GM18499 (cell line): Measurements from ENCODE around the gene FIGNL2.
"Not testable (repeated sequence)": the region's sequence is repeated elsewhere in the genome, so short reads cannot be mapped to it uniquely, and the experiment has no call there.

ENCODE experiments used
- ATAC-seq: cut with Tn5 transposase; IDR thresholded peaks from one replicate; pipeline ENCODE4 v1.9.1; 2021; ENCODE audit warnings: moderate number of reproducible peaks; ENCODE audit not compliant: insufficient read depth, unreplicated experiment

Gene FIGNL2

GRCh38 chr12:51848326-51848727, at the start of gene FIGNL2:
Gene FIGNL2, minus strand, starts transcription at chr12:51848718. Its CDS starts 26,305 bp downstream, at chr12:51822413.
- ATAC-seq: no peak

DNA sequence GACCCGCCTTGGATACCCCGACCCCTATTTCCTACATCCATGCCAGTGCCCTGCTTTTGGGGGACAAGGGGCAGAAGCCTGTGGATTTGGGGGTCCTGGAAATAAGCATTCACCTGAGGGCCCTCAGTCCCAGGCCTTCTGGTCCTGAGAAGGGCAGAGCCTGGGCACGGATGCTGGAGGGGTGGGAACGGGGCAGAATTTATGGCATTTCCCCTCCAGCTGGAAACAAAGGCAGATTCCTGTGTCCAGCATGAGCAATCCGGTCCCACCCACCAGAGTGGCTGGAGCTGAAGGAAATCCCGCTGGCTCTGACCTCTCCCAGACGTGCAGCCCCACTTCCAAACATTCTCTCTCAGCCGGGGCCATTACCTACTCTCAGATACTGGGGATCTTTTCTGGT, 48.7 kb upstream of the FIGNL2 start:
- ATAC-seq: no peak

- no peak for ATAC-seq
Observed at GRCh38 chr12:51896236-51896635, 47.7 kb upstream of the FIGNL2 start.

- ATAC-seq: no peak
Observed at GRCh38 chr12:51895378-51896135, 47.0 kb upstream of the FIGNL2 start.

DNA sequence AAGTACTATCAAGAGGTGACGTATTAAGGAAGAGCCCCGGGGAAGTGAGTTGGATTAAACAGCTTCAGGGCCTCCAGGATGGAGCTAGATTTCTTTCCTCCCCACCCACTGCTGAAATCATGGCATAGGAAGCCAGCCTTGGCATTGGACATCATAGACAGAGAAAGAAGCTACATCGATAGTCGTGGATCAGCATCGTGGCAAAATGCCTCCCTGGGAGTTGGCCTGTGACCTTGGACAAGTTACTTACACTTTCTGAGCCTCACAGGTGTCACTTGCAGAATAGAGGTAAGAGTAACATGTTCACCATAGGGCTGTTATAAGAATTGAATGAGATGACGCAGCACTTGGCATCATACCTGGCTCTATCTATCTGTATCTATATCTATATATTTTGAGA, 45.3 kb upstream of the FIGNL2 start:
- ATAC-seq: no peak

GRCh38 chr12:51891843-51892242, 43.3 kb upstream of the FIGNL2 start:
- ATAC-seq: no peak

GRCh38 chr12:51890511-51891171, 42.1 kb upstream of the FIGNL2 start:
- no peak for ATAC-seq

GRCh38 chr12:51890133-51890464, 41.6 kb upstream of the FIGNL2 start:
- no peak for ATAC-seq

DNA sequence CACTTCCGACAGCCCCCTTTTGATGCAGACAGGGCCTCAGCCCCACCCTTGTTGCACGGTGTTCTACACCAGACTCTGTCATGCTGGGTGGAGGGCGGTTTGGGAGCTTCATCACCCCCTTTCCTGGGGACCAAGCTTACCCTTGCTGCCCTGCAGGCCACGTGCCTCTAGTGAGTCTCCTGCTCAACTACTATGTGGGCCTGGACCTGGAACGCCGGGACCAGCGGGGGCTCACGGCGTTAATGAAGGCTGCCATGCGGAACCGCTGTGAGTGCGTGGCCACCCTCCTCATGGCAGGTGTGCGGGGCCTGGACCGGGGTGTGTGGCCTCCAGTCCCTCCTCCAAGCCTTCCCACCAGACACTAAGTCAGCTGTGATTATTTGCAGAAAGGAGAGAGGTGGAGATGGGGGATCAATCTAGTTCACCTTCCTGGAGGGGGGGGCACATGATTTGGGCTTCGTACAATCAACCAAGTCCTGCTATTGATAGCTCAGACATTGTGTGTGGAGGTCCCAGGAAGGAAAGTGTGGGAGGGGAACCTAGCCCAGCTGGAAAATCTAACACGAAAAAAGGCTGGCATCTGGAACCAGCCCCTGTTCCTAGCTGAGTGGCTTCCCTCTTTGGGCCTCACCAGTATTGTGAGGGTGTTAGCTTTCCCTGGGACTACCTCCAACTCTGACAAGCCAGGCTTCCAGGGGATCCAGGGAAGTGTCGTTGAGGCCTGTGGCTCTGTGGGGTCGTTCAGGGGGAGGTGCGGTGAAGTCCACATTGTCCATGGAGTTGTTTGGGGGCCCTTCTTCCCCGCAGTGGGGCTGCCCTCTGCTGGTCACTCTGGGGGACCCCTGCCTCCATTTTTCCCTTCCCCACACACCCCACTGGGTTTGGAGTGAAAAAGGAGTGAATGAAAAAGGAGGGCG, 41.0 kb upstream of the FIGNL2 start:
- ATAC-seq: no peak

GRCh38 chr12:51888316-51889215, 40.0 kb upstream of the FIGNL2 start:
- ATAC-seq: no peak

DNA sequence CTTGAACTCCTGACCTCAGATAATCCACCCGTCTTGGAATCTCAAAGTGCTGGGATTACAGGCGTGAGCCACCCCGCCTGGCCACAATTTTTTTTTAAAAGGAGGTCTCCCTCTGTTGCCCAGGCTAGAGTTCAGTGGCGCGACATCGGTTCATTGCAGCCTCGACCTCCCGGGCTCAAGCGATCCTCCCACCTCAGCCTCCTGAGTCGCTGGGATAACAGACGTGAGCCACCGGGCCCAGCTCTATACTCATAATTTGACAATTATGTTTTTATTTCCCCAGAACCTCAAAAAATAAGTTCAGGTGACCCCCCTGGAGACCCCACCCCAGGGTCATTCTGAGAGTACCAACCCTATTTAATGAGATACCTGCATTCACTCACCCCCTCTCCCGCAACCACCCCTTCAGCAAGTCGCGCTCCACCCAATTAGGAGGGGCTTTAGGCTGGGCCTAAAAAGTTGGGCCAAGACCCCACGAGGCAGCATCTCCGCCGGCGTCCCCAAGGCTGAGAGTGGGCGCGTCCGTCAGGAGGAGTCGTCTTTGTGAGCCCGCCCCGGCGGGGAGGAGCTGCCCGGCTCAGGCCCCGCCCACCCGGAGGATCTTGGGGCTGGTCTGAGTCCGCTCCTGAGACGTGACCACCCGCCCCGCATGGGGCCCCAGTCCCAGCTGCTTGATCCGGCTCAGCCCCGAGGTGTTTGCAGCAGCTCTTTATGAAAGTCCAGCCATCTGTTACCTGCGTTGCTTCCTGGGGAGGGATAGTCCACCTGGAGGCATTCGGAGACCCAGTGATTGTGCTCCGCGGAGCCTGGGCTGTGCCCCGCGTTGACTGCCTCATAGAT, 39.2 kb upstream of the FIGNL2 start, which contains the start of gene ANKRD33:
ANKRD33 (plus strand) TSS at position 628 of the 840 bp plus-strand sequence; CDS start at position 712, 84 bp downstream.
- ATAC-seq: no peak

GRCh38 chr12:51886021-51886710, 37.6 kb upstream of the FIGNL2 start:
- no peak for ATAC-seq

- not testable (repeated sequence) for ATAC-seq
Observed at GRCh38 chr12:51885294-51886020, 36.9 kb upstream of the FIGNL2 start.

DNA sequence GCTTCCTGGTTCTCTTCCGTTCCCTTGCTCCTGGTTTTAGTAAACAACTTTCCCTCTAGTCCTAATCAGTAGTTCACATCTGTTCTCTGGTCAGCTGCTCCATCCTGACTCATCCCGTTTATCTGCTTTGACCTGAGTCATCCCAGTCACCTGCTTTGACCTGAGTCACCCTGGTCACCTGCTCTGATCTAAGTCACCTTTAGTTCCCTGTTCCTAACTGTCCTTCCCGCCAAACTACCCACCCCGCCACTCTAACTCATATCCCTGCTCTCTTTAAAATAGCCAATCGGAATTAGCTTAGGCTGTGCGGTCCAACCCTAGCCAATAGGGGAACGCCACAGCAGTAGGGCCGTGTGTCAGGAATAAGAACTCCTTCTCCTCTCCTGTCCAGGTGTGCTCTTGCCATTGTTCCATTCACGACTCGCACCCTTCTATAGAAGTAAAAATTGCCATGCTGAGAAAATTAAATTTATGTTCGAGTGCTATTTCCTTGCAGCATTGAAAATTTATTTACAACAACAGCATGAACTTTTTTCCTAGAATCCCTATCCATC, 36.2 kb upstream of the FIGNL2 start:
- no peak for ATAC-seq

- ATAC-seq: no peak
Observed at GRCh38 chr12:51883998-51884675, 35.6 kb upstream of the FIGNL2 start.

DNA sequence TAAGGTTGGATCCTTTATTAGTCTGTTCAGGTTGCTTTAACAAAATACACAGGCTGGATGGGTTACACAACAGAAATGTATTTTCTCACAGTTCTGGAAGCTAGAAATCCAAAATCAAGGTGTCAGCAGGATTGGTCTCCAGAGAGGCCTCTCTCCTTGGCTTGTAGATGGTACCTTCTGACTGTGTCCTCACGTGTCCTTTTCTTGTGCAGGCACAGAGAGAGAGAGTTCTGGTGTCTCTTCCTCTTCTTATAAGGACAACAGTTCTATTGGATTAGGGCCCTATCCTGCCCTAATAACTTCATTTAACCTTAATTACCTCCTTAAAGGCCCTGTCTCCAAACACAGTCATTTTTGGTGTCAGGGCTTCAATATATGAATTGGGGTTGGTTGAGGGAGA, 34.8 kb upstream of the FIGNL2 start:
- no peak for ATAC-seq

GRCh38 chr12:51879102-51879501, 30.6 kb upstream of the FIGNL2 start:
- no peak for ATAC-seq
